GM23338 (cell line): ENCODE measurements around the gene FYN. TPM values are rescaled to one million over a fixed set of nuclear protein-coding genes. Genes with fewer than 3 reads are reported as not detected.

ENCODE experiments used
- ATAC-seq: fragments of 200-7000 bp; cut with Tn5 transposase; 3 replicates; pipeline ENCODE4 v1.9.1; 2020
- DNase-seq: peaks from one replicate; pipeline ENCODE4 v3.0.0-alpha.2; 2015; ENCODE audit warnings: low spot score
- H2AFZ ChIP-seq: fragments of 200-600 bp; sonication (generic); 2 replicates; pipeline ENCODE4 v1.8.0; 2016; ENCODE audit warnings: antibody characterized with exemption, mild to moderate bottlenecking, moderate library complexity
- H3F3A ChIP-seq: fragments of 200-600 bp; sonication (generic); replicated peaks from 2 replicates; pipeline ENCODE4 v1.8.0; 2017; ENCODE audit warnings: antibody characterized with exemption, mixed run types, low read depth
- H3K27ac ChIP-seq: fragments of 200-600 bp; sonication (generic); 2 replicates; pipeline ENCODE4 v1.6.1; 2016; ENCODE audit warnings: low read depth
- H3K27me3 ChIP-seq: fragments of 200-600 bp; sonication (generic); 2 replicates; pipeline ENCODE4 v1.8.0; 2016; ENCODE audit warnings: mild to moderate bottlenecking, mixed run types, moderate library complexity; ENCODE audit not compliant: insufficient read depth
- H3K36me3 ChIP-seq: fragments of 200-600 bp; sonication (generic); 2 replicates; pipeline ENCODE4 v1.8.0; 2016; ENCODE audit warnings: mild to moderate bottlenecking; ENCODE audit not compliant: insufficient read depth
- H3K4me1 ChIP-seq: fragments of 200-600 bp; sonication (generic); 2 replicates; pipeline ENCODE4 v1.8.0; 2016; ENCODE audit warnings: mild to moderate bottlenecking, moderate library complexity; ENCODE audit not compliant: insufficient read depth
- H3K4me2 ChIP-seq: fragments of 200-600 bp; sonication (generic); 2 replicates; pipeline ENCODE4 v1.7.1; 2017; ENCODE audit warnings: mixed run types
- H3K4me3 ChIP-seq: fragments of 200-600 bp; sonication (generic); 2 replicates; pipeline ENCODE4 v1.6.1; 2016; ENCODE audit warnings: mixed run types
- H3K79me2 ChIP-seq: fragments of 200-600 bp; sonication (generic); replicated peaks from 2 replicates; pipeline ENCODE4 v1.8.0; 2017; ENCODE audit warnings: mild to moderate bottlenecking; ENCODE audit not compliant: insufficient read depth
- H3K9me2 ChIP-seq: fragments of 200-600 bp; sonication (generic); 2 replicates; pipeline ENCODE4 v1.8.0; 2017; ENCODE audit not compliant: insufficient read depth
- H4K20me1 ChIP-seq: fragments of 200-600 bp; sonication (generic); replicated peaks from 2 replicates; pipeline ENCODE4 v1.8.0; 2017; ENCODE audit warnings: mild to moderate bottlenecking; ENCODE audit not compliant: insufficient read depth
- H3K27ac Mint-ChIP-seq: 2 replicates; pipeline ENCODE4 v1.8.0; 2020; ENCODE audit warnings: inconsistent platforms, mild to moderate bottlenecking, moderate library complexity, mixed read lengths
- H3K27me3 Mint-ChIP-seq: 3 replicates; pipeline ENCODE4 v1.8.0; 2022; ENCODE audit warnings: low read depth, mild to moderate bottlenecking, moderate library complexity, mixed read lengths, inconsistent platforms; ENCODE audit not compliant: insufficient read depth, poor library complexity
- H3K36me3 Mint-ChIP-seq: 3 replicates; pipeline ENCODE4 v1.8.0; 2021; ENCODE audit warnings: low read depth, mild to moderate bottlenecking, inconsistent platforms, moderate library complexity, mixed read lengths
- H3K4me1 Mint-ChIP-seq: 3 replicates; pipeline ENCODE4 v1.8.0; 2020; ENCODE audit warnings: mild to moderate bottlenecking, inconsistent platforms, mixed read lengths
- H3K4me3 Mint-ChIP-seq: 3 replicates; pipeline ENCODE4 v1.8.0; 2021; ENCODE audit warnings: moderate library complexity, mild to moderate bottlenecking, inconsistent platforms, mixed read lengths
- H3K9me3 Mint-ChIP-seq: 3 replicates; pipeline ENCODE4 v1.8.0; 2020; ENCODE audit warnings: moderate library complexity, mild to moderate bottlenecking, inconsistent platforms, mixed read lengths
- CREB1 ChIP-seq: fragments of 250-450 bp; sonication (Bioruptor Pico); IDR thresholded peaks from 2 replicates; pipeline ENCODE4 v1.5.0; 2020; ENCODE audit warnings: low read depth, mild to moderate bottlenecking, moderate library complexity
- EZH2 ChIP-seq: fragments of 200-600 bp; sonication (generic); IDR thresholded peaks from one replicate; pipeline ENCODE4 v1.8.0; 2017; ENCODE audit warnings: antibody characterized with exemption, mild to moderate bottlenecking, low read depth; ENCODE audit not compliant: unreplicated experiment
- EZH2phosphoT487 ChIP-seq: fragments of 200-600 bp; sonication (generic); IDR thresholded peaks from one replicate; pipeline ENCODE4 v1.8.1; 2018; ENCODE audit warnings: antibody characterized with exemption; ENCODE audit not compliant: unreplicated experiment
- JUNB ChIP-seq: IDR thresholded peaks from one replicate; pipeline ENCODE4 v1.6.1; 2016; ENCODE audit warnings: antibody characterized with exemption; ENCODE audit not compliant: unreplicated experiment
- NANOG ChIP-seq: IDR thresholded peaks from 2 replicates; pipeline ENCODE4 v1.6.1; 2016; ENCODE audit warnings: antibody characterized with exemption, borderline replicate concordance
- POLR2AphosphoS5 ChIP-seq: IDR thresholded peaks from 2 replicates; pipeline ENCODE4 v1.6.1; 2016; ENCODE audit warnings: antibody characterized with exemption, low read depth
- STAT1 ChIP-seq: IDR thresholded peaks from one replicate; pipeline ENCODE4 v1.6.1; 2016; ENCODE audit warnings: antibody characterized with exemption; ENCODE audit not compliant: unreplicated experiment
- ZNF114 ChIP-seq: fragments of 250-450 bp; sonication (Bioruptor Pico); IDR thresholded peaks from 2 replicates; pipeline ENCODE4 v1.5.0; 2020; ENCODE audit warnings: mild to moderate bottlenecking, moderate library complexity
- ZNF331 ChIP-seq: fragments of 250-450 bp; sonication (Bioruptor Pico); IDR thresholded peaks from 2 replicates; pipeline ENCODE4 v1.5.0; 2020; ENCODE audit warnings: low read depth, mild to moderate bottlenecking, moderate library complexity
- polyA plus RNA-seq: library from polyadenylated mRNA; unstranded; fragments of >200 nt; fragmentation: Nextera tagmentation; extraction: Ambion mirVana; gene quantifications from 2 replicates; pipeline ENCODE4 v1.2.1, GENCODE V29; 2016
- total RNA-seq: library from RNA; depleted of rRNA; stranded (reverse); fragments of >200 nt; shearing (Covaris generic); gene quantifications from 2 replicates; pipeline ENCODE4 v1.2.3, GENCODE V29; 2014
- TF ChIP-seq, protein P1 (sequence below): IDR thresholded peaks from 2 replicates; pipeline ENCODE4 v1.6.1; 2016; ENCODE audit warnings: antibody characterized with exemption
- TF ChIP-seq, protein P2 (sequence below): fragments of 250-450 bp; sonication (Bioruptor Pico); IDR thresholded peaks from 2 replicates; pipeline ENCODE4 v1.5.0; 2020; ENCODE audit warnings: mild to moderate bottlenecking, moderate library complexity
- TF ChIP-seq, protein P3 (sequence below): IDR thresholded peaks from one replicate; pipeline ENCODE4 v1.6.1; 2018; ENCODE audit warnings: antibody characterized with exemption; ENCODE audit not compliant: unreplicated experiment
- TF ChIP-seq, protein P4 (sequence below), 2 experiments: fragments of 200-600 bp in 1 of 2; sonication (generic) in 1 of 2; conservative IDR thresholded peaks; 2 replicates each; pipeline versions ENCODE4 v1.5.1 to v1.6.1; 2016 to 2017; ENCODE audit warnings: antibody characterized with exemption in 2 of 2, low read depth in 2 of 2, mild to moderate bottlenecking in 2 of 2, moderate library complexity in 1 of 2

Gene FYN
- total and polyA plus RNA-seq, 2 experiments from 2014 or later = 46.8 to 143 TPM

DNA sequence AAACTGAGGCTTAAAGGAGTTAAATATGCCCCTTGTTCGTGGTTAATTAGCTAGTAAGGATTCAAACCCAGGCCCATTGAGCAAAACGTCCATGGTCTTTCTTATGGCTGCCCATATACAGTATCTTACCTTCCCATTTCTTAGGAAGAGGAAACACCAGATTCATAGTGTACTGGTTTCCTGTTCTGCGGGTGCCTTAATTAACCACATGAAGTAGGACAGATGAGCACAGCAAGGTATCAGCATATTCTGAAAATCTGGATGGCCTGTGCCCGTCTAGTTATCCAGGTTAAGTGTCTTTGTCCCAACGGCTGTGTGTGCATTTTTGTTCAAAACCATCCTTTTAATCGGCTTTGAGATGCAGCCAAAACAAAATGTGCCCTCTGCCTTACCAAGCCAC lies 174.1 kb downstream of the FYN start:
- no peaks in the 10 kb centered on the region for H3K4me1 ChIP-seq
- DNase-seq = no peak
- Mint-ChIP-seq H3K4me1 (no peaks in the 10 kb centered on the region), H3K9me3 (no peaks in the 10 kb centered on the region), H3K36me3 (peaks cover 25% of the 10 kb centered on the region), H3K27me3 (peaks cover 2% of the 10 kb centered on the region), H3K4me3 (no peak overlapping the region), H3K27ac (no peak overlapping the region)
- H3K36me3 ChIP-seq = 0 out of 2 replicates have a peak, but pooled peaks cover 3% of the 10 kb centered on the region
- H3K9me2 ChIP-seq = no peaks in the 10 kb centered on the region
- no peak overlapping the region for H3K4me2 ChIP-seq
- no peaks in the 10 kb centered on the region for H3K27me3 ChIP-seq
- no peak overlapping the region for H2AFZ ChIP-seq
- no peak for ATAC-seq
- no peak overlapping the region for H3K4me3 ChIP-seq
- no peak overlapping the region for H3K27ac ChIP-seq
- no peaks in the 10 kb centered on the region; the same call in 1 of the 2 replicates for H3F3A ChIP-seq
- H4K20me1 ChIP-seq = no peaks in the 10 kb centered on the region; the same call in 1 of the 2 replicates
- H3K79me2 ChIP-seq = no peaks in the 10 kb centered on the region
- TF ChIP-seq, protein P1, sequence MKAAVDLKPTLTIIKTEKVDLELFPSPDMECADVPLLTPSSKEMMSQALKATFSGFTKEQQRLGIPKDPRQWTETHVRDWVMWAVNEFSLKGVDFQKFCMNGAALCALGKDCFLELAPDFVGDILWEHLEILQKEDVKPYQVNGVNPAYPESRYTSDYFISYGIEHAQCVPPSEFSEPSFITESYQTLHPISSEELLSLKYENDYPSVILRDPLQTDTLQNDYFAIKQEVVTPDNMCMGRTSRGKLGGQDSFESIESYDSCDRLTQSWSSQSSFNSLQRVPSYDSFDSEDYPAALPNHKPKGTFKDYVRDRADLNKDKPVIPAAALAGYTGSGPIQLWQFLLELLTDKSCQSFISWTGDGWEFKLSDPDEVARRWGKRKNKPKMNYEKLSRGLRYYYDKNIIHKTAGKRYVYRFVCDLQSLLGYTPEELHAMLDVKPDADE = no peak
- TF ChIP-seq, protein P2, sequence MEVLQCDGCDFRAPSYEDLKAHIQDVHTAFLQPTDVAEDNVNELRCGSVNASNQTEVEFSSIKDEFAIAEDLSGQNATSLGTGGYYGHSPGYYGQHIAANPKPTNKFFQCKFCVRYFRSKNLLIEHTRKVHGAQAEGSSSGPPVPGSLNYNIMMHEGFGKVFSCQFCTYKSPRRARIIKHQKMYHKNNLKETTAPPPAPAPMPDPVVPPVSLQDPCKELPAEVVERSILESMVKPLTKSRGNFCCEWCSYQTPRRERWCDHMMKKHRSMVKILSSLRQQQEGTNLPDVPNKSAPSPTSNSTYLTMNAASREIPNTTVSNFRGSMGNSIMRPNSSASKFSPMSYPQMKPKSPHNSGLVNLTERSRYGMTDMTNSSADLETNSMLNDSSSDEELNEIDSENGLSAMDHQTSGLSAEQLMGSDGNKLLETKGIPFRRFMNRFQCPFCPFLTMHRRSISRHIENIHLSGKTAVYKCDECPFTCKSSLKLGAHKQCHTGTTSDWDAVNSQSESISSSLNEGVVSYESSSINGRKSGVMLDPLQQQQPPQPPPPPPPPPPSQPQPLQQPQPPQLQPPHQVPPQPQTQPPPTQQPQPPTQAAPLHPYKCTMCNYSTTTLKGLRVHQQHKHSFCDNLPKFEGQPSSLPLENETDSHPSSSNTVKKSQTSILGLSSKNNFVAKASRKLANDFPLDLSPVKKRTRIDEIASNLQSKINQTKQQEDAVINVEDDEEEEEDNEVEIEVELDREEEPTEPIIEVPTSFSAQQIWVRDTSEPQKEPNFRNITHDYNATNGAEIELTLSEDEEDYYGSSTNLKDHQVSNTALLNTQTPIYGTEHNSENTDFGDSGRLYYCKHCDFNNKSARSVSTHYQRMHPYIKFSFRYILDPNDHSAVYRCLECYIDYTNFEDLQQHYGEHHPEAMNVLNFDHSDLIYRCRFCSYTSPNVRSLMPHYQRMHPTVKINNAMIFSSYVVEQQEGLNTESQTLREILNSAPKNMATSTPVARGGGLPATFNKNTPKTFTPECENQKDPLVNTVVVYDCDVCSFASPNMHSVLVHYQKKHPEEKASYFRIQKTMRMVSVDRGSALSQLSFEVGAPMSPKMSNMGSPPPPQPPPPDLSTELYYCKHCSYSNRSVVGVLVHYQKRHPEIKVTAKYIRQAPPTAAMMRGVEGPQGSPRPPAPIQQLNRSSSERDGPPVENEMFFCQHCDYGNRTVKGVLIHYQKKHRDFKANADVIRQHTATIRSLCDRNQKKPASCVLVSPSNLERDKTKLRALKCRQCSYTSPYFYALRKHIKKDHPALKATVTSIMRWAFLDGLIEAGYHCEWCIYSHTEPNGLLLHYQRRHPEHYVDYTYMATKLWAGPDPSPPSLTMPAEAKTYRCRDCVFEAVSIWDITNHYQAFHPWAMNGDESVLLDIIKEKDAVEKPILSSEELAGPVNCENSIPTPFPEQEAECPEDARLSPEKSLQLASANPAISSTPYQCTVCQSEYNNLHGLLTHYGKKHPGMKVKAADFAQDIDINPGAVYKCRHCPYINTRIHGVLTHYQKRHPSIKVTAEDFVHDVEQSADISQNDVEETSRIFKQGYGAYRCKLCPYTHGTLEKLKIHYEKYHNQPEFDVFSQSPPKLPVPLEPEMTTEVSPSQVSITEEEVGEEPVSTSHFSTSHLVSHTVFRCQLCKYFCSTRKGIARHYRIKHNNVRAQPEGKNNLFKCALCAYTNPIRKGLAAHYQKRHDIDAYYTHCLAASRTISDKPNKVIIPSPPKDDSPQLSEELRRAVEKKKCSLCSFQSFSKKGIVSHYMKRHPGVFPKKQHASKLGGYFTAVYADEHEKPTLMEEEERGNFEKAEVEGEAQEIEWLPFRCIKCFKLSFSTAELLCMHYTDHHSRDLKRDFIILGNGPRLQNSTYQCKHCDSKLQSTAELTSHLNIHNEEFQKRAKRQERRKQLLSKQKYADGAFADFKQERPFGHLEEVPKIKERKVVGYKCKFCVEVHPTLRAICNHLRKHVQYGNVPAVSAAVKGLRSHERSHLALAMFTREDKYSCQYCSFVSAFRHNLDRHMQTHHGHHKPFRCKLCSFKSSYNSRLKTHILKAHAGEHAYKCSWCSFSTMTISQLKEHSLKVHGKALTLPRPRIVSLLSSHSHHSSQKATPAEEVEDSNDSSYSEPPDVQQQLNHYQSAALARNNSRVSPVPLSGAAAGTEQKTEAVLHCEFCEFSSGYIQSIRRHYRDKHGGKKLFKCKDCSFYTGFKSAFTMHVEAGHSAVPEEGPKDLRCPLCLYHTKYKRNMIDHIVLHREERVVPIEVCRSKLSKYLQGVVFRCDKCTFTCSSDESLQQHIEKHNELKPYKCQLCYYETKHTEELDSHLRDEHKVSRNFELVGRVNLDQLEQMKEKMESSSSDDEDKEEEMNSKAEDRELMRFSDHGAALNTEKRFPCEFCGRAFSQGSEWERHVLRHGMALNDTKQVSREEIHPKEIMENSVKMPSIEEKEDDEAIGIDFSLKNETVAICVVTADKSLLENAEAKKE = no peak
- TF ChIP-seq, protein P3, sequence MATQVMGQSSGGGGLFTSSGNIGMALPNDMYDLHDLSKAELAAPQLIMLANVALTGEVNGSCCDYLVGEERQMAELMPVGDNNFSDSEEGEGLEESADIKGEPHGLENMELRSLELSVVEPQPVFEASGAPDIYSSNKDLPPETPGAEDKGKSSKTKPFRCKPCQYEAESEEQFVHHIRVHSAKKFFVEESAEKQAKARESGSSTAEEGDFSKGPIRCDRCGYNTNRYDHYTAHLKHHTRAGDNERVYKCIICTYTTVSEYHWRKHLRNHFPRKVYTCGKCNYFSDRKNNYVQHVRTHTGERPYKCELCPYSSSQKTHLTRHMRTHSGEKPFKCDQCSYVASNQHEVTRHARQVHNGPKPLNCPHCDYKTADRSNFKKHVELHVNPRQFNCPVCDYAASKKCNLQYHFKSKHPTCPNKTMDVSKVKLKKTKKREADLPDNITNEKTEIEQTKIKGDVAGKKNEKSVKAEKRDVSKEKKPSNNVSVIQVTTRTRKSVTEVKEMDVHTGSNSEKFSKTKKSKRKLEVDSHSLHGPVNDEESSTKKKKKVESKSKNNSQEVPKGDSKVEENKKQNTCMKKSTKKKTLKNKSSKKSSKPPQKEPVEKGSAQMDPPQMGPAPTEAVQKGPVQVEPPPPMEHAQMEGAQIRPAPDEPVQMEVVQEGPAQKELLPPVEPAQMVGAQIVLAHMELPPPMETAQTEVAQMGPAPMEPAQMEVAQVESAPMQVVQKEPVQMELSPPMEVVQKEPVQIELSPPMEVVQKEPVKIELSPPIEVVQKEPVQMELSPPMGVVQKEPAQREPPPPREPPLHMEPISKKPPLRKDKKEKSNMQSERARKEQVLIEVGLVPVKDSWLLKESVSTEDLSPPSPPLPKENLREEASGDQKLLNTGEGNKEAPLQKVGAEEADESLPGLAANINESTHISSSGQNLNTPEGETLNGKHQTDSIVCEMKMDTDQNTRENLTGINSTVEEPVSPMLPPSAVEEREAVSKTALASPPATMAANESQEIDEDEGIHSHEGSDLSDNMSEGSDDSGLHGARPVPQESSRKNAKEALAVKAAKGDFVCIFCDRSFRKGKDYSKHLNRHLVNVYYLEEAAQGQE = no peak
- TF ChIP-seq STAT1 (no peak), ZNF114 (CRISPR knock-in tag) (no peak), EZH2 (no peak), JUNB (no peak), NANOG (no peak), CREB1 (CRISPR knock-in tag) (no peak), EZH2phosphoT487 (no peak), ZNF331 (CRISPR knock-in tag) (no peak), POLR2AphosphoS5 (no peak)
- TF ChIP-seq, protein P4, sequence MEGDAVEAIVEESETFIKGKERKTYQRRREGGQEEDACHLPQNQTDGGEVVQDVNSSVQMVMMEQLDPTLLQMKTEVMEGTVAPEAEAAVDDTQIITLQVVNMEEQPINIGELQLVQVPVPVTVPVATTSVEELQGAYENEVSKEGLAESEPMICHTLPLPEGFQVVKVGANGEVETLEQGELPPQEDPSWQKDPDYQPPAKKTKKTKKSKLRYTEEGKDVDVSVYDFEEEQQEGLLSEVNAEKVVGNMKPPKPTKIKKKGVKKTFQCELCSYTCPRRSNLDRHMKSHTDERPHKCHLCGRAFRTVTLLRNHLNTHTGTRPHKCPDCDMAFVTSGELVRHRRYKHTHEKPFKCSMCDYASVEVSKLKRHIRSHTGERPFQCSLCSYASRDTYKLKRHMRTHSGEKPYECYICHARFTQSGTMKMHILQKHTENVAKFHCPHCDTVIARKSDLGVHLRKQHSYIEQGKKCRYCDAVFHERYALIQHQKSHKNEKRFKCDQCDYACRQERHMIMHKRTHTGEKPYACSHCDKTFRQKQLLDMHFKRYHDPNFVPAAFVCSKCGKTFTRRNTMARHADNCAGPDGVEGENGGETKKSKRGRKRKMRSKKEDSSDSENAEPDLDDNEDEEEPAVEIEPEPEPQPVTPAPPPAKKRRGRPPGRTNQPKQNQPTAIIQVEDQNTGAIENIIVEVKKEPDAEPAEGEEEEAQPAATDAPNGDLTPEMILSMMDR (conservative IDR thresholded peaks at IDR 0.05; ENCODE audit: low read depth in 2 of 2) = no peak
